WTC11 (cell line): Measurements from ENCODE around the gene PSMD11.

Experiments
- E2F5 ChIP-seq: sonication (generic); formaldehyde crosslinking; IDR thresholded peaks from 2 replicates; pipeline ENCODE4 v1.8.1; 2022; ENCODE audit warnings: mild to moderate bottlenecking, moderate library complexity, missing genetic modification reagents
- FOXK1 ChIP-seq: sonication (generic); formaldehyde crosslinking; IDR thresholded peaks from 2 replicates; pipeline ENCODE4 v1.8.0; 2022; ENCODE audit warnings: mild to moderate bottlenecking, moderate library complexity, missing genetic modification reagents
- FOXP1 ChIP-seq: sonication (generic); formaldehyde crosslinking; IDR thresholded peaks from 2 replicates; pipeline ENCODE4 v1.8.0; 2022; ENCODE audit warnings: missing genetic modification reagents, mild to moderate bottlenecking, moderate library complexity, borderline replicate concordance
- FOXP4 ChIP-seq: sonication (generic); formaldehyde crosslinking; IDR thresholded peaks from 2 replicates; pipeline ENCODE4 v1.8.0; 2022; ENCODE audit warnings: mild to moderate bottlenecking, missing genetic modification reagents
- GTF2I ChIP-seq: fragments of 250-450 bp; sonication (Bioruptor Pico); conservative IDR thresholded peaks from 2 replicates; pipeline ENCODE4 v1.4.0; 2021; ENCODE audit warnings: mild to moderate bottlenecking
- MAX ChIP-seq: sonication (generic); formaldehyde crosslinking; IDR thresholded peaks from 2 replicates; pipeline ENCODE4 v1.8.0; 2022; ENCODE audit warnings: mild to moderate bottlenecking, missing genetic modification reagents
- RELA ChIP-seq: sonication (generic); formaldehyde crosslinking; IDR thresholded peaks from 2 replicates; pipeline ENCODE4 v1.8.1; 2022; ENCODE audit warnings: missing genetic modification reagents, mild to moderate bottlenecking, borderline replicate concordance
- SP1 ChIP-seq: sonication (generic); formaldehyde crosslinking; conservative IDR thresholded peaks from 2 replicates; pipeline ENCODE4 v1.8.1; 2022; ENCODE audit warnings: missing genetic modification reagents
- ZNF423 ChIP-seq: fragments of 250-450 bp; sonication (Bioruptor Pico); IDR thresholded peaks from 2 replicates; pipeline ENCODE4 v2.1.2; 2022; ENCODE audit warnings: mild to moderate bottlenecking, moderate library complexity
- TF ChIP-seq, protein P1 (sequence below): fragments of 200-600 bp; IDR thresholded peaks from 2 replicates; pipeline ENCODE4 v1.8.0; 2022; ENCODE audit warnings: antibody characterized with exemption
- TF ChIP-seq, protein P2 (sequence below): sonication (generic); formaldehyde crosslinking; IDR thresholded peaks from 2 replicates; pipeline ENCODE4 v1.8.1; 2023; ENCODE audit warnings: mild to moderate bottlenecking, missing genetic modification reagents, moderate library complexity

- TF ChIP-seq, protein P1, sequence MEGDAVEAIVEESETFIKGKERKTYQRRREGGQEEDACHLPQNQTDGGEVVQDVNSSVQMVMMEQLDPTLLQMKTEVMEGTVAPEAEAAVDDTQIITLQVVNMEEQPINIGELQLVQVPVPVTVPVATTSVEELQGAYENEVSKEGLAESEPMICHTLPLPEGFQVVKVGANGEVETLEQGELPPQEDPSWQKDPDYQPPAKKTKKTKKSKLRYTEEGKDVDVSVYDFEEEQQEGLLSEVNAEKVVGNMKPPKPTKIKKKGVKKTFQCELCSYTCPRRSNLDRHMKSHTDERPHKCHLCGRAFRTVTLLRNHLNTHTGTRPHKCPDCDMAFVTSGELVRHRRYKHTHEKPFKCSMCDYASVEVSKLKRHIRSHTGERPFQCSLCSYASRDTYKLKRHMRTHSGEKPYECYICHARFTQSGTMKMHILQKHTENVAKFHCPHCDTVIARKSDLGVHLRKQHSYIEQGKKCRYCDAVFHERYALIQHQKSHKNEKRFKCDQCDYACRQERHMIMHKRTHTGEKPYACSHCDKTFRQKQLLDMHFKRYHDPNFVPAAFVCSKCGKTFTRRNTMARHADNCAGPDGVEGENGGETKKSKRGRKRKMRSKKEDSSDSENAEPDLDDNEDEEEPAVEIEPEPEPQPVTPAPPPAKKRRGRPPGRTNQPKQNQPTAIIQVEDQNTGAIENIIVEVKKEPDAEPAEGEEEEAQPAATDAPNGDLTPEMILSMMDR: no peak
- TF ChIP-seq SP1 (CRISPR knock-in tag): no peak
- TF ChIP-seq, protein P2, sequence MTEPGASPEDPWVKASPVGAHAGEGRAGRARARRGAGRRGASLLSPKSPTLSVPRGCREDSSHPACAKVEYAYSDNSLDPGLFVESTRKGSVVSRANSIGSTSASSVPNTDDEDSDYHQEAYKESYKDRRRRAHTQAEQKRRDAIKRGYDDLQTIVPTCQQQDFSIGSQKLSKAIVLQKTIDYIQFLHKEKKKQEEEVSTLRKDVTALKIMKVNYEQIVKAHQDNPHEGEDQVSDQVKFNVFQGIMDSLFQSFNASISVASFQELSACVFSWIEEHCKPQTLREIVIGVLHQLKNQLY: no peak
- TF ChIP-seq ZNF423 (CRISPR knock-in tag): no peak
- no peak for TF ChIP-seq MAX (CRISPR knock-in tag)
- no peak for TF ChIP-seq FOXP4
- no peak for TF ChIP-seq GTF2I (CRISPR knock-in tag)
- no peak for TF ChIP-seq E2F5 (CRISPR knock-in tag)
- TF ChIP-seq FOXK1 (CRISPR knock-in tag): no peak
- no peak for TF ChIP-seq RELA
- no peak for TF ChIP-seq FOXP1 (CRISPR knock-in tag)
These were observed 78.8 kb downstream of the PSMD11 start for GRCh38 chr17:32523017-32523680.
